GM12878 (cell line): ENCODE data around the gene SMIM14. TPM values are rescaled to one million over a fixed set of nuclear protein-coding genes. Genes with fewer than 3 reads are reported as not detected.

ENCODE experiments used
- ATAC-seq: fragments of 200-7000 bp; cut with Tn5 transposase; 3 replicates; pipeline ENCODE4 v1.9.1; 2020; ENCODE audit warnings: mild to moderate bottlenecking, moderate library complexity
- BruUV-seq: library from RNA; stranded (reverse); fragments of 400-500 nt; replicated peaks from 2 replicates; lab custom pipeline; 2021; lab: Mats Ljungman, UMichigan
- CTCF ChIA-PET: fragments of 300-600 bp; sonication (Branson Sonifier 250); formaldehyde crosslinking; extraction: SDS; loops from one replicate; lab custom pipeline; 2021; ENCODE audit warnings: inconsistent platforms; lab: Yijun Ruan, JAX
- POLR2A ChIA-PET: fragments of 350-600 bp; formaldehyde crosslinking; extraction: SDS; loops from one replicate; lab custom pipeline; 2021; ENCODE audit warnings: inconsistent platforms; lab: Charles Lee
- RAD21 ChIA-PET: fragments of 300-600 bp; sonication (Branson Sonifier 250); formaldehyde crosslinking; loops from one replicate; lab custom pipeline; 2023; ENCODE audit warnings: antibody characterized with exemption; ENCODE audit not compliant: unreplicated experiment; lab: Charles Lee
- SMC1A ChIA-PET: fragments of 300-600 bp; sonication (Branson Sonifier 250); formaldehyde crosslinking; loops from one replicate; lab custom pipeline; 2023; ENCODE audit not compliant: unreplicated experiment, uncharacterized antibody; lab: Charles Lee
- DNase-seq: peaks from one replicate; pipeline ENCODE4 v3.0.0-alpha.2; 2011; ENCODE audit warnings: low read depth, low spot score
- FAIRE-seq: peaks from 3 replicates; lab custom pipeline; 2011; peaks lifted over from hg19 to GRCh38; lab: Jason Lieb, UNC
- H2AFZ ChIP-seq: 2 replicates; pipeline ENCODE4 v1.6.0; 2011; ENCODE audit warnings: low read depth, low read length, control low read depth; ENCODE audit not compliant: control insufficient read depth
- H3K27ac ChIP-seq: 2 replicates; pipeline ENCODE4 v1.5.1; 2011; ENCODE audit warnings: control low read depth; ENCODE audit not compliant: control insufficient read depth, insufficient read depth
- H3K27me3 ChIP-seq, 2 experiments: replicated peaks in 1 of 2; 2 replicates each; pipeline versions ENCODE4 v1.6.0 to v1.6.1; 2011; ENCODE audit warnings: low read length in 1 of 2; ENCODE audit not compliant: control insufficient read depth in 2 of 2, insufficient read depth in 2 of 2
- H3K36me3 ChIP-seq, 2 experiments: 2 replicates each; pipeline ENCODE4 v1.5.1; 2011; ENCODE audit warnings: low read length in 1 of 2; ENCODE audit not compliant: control insufficient read depth in 2 of 2, insufficient read depth in 2 of 2
- H3K4me1 ChIP-seq: 2 replicates; pipeline ENCODE4 v1.6.1; 2011; ENCODE audit warnings: mild to moderate bottlenecking, low read length, moderate library complexity, mixed read lengths; ENCODE audit not compliant: control insufficient read depth, insufficient read depth
- H3K4me2 ChIP-seq: 2 replicates; pipeline ENCODE4 v1.6.0; 2011; ENCODE audit warnings: control low read depth; ENCODE audit not compliant: control insufficient read depth, insufficient read depth
- H3K4me3 ChIP-seq: fragments of 200-600 bp; sonication (generic); 2 replicates; pipeline ENCODE4 v1.5.1; 2016
- H3K79me2 ChIP-seq: 2 replicates; pipeline ENCODE4 v1.6.0; 2011; ENCODE audit warnings: low read length; ENCODE audit not compliant: control insufficient read depth, insufficient read depth
- H3K9ac ChIP-seq: 2 replicates; pipeline ENCODE4 v1.8.0; 2011; ENCODE audit warnings: low read length, control low read depth, mixed read lengths; ENCODE audit not compliant: control insufficient read depth, insufficient read depth
- H3K9me3 ChIP-seq: replicated peaks from 3 replicates; pipeline ENCODE4 v1.5.1; 2011; ENCODE audit warnings: mild to moderate bottlenecking, low read length; ENCODE audit not compliant: control insufficient read depth, insufficient read depth
- H4K20me1 ChIP-seq: 2 replicates; pipeline ENCODE4 v1.6.0; 2011; ENCODE audit not compliant: control insufficient read depth, insufficient read depth
- BHLHE40 ChIP-seq, 2 experiments: fragments of 450-650 bp in 1 of 2; IDR thresholded peaks; 2 replicates each; pipeline ENCODE4 v1.6.1; 2011 to 2017; ENCODE audit warnings: low read depth in 2 of 2, borderline replicate concordance in 1 of 2, improper control_type of control experiment in 1 of 2, low read length in 1 of 2, mild to moderate bottlenecking in 1 of 2
- CEBPZ ChIP-seq: fragments of 150-350 bp; IDR thresholded peaks from 2 replicates; pipeline ENCODE4 v1.6.1; 2016; ENCODE audit warnings: low read depth, low read length
- CUX1 ChIP-seq: IDR thresholded peaks from 2 replicates; pipeline ENCODE4 v1.6.1; 2012; ENCODE audit warnings: improper control_type of control experiment, low read depth, low read length; ENCODE audit not compliant: insufficient replicate concordance
- IKZF1 ChIP-seq: fragments of 450-650 bp; conservative IDR thresholded peaks from 2 replicates; pipeline ENCODE4 v1.6.1; 2017; ENCODE audit warnings: antibody characterized with exemption, mild to moderate bottlenecking
- KAT2A ChIP-seq: conservative IDR thresholded peaks from 2 replicates; pipeline ENCODE4 v1.6.1; 2011; ENCODE audit warnings: low read depth, low read length; ENCODE audit not compliant: control insufficient read depth
- PAX5 ChIP-seq: IDR thresholded peaks from 2 replicates; pipeline ENCODE4 v1.6.1; 2011; ENCODE audit warnings: low read depth, low read length, borderline replicate concordance
- RFX5 ChIP-seq: IDR thresholded peaks from 2 replicates; pipeline ENCODE4 v1.6.1; 2011; ENCODE audit warnings: low read depth, low read length, improper control_type of control experiment
- SKIL ChIP-seq: fragments of 450-650 bp; IDR thresholded peaks from 2 replicates; pipeline ENCODE4 v1.6.1; 2017; ENCODE audit warnings: mild to moderate bottlenecking, low read depth, inconsistent platforms; ENCODE audit not compliant: poor library complexity, severe bottlenecking
- SMAD5 ChIP-seq: IDR thresholded peaks from 2 replicates; pipeline ENCODE4 v1.6.1; 2016; ENCODE audit warnings: antibody characterized with exemption, low read depth
- SRF ChIP-seq, 2 experiments: IDR thresholded peaks; 2 replicates each; pipeline ENCODE4 v1.6.1; 2011; ENCODE audit warnings: low read depth in 2 of 2, low read length in 2 of 2, mild to moderate bottlenecking in 1 of 2, moderate library complexity in 1 of 2
- STAT3 ChIP-seq: IDR thresholded peaks from 2 replicates; pipeline ENCODE4 v1.6.1; 2011; ENCODE audit warnings: low read depth, low read length, improper control_type of control experiment
- TARDBP ChIP-seq: IDR thresholded peaks from 2 replicates; pipeline ENCODE4 v1.6.1; 2016; ENCODE audit warnings: borderline replicate concordance
- ZNF274 ChIP-seq: IDR thresholded peaks from one replicate; pipeline ENCODE4 v1.8.0; 2011; ENCODE audit not compliant: insufficient read length, insufficient read depth
- ZSCAN29 ChIP-seq: fragments of 450-650 bp; IDR thresholded peaks from 2 replicates; pipeline ENCODE4 v1.6.1; 2017; ENCODE audit warnings: mild to moderate bottlenecking, moderate library complexity
- WGBS: methylation state at CpG from one replicate; pipeline ENCODE4 v1.1.6; 2016; ENCODE audit warnings: low lambda C conversion rate; ENCODE audit not compliant: insufficient replicate concordance, insufficient coverage; ENCODE audit errors: missing lambda C conversion rate; 5-methylcytosine and 5-hydroxymethylcytosine counted together
- in situ Hi-C: fragments of 300-500 bp; cut with MboI; formaldehyde crosslinking; loops from 9 replicates; pipeline ENCODE4 v1.14.3; 2018; ENCODE audit warnings: mixed read lengths
- intact Hi-C: fragments of 100-400 bp; cut with micrococcal nuclease; formaldehyde crosslinking; loops from one replicate; pipeline ENCODE4 v1.14.2; 2022; ENCODE audit not compliant: unreplicated experiment
- polyA plus RNA-seq, 11 experiments: library from polyadenylated mRNA; depleted of rRNA in 4 of 11; unstranded in 6 of 11; stranded (reverse) in 5 of 11; fragments of >200 nt; fragmentation: Nextera tagmentation in 4 of 11; fragmentation: Illumina TruSeq in 1 of 11; extraction: Ambion mirVana in 4 of 11; extraction: Trizol in 1 of 11; gene quantifications; 1 replicate in 1 of 11; 2 replicates in 10 of 11; pipeline versions ENCODE4 v1.2.1 to v1.2.3, GENCODE V29; 2011 to 2016; ENCODE audit warnings: inconsistent platforms in 2 of 11, missing spikeins in 2 of 11, low read depth in 1 of 11
- total RNA-seq, 4 experiments: library from RNA; depleted of rRNA in 3 of 4; stranded (reverse); fragments of >200 nt in 3 of 4; fragmentation: Illumina TruSeq in 1 of 4; extraction: Trizol in 1 of 4; gene quantifications; 2 replicates each; pipeline versions ENCODE4 v1.2.1 to v1.2.3, GENCODE V29; 2013 to 2021

SMIM14 gene
- total and polyA plus RNA-seq, 10 of the 15 experiments (the other 5 are each of a cell fraction or from before 2014, with no cell fraction given) = 125 to 671 (median 188) TPM

- no peak overlapping the region for H2AFZ ChIP-seq
- TSS peak; percentile 26 for BruUV-seq
- H3K4me2 ChIP-seq = peak overlapping the region; percentile 3; the same call in 1 of the 2 replicates
- CTCF ChIA-PET = interaction anchor here (0.5 kb wide), 1 partner anchor 241 kb away, joined by 3 read pairs; no protein-coding TSS in a partner anchor
- H3K27ac ChIP-seq = no peak overlapping the region
- SMC1A ChIA-PET = interaction anchor here (0.6 to 1.4 kb wide), 4 partner anchors 13 to 32 kb away, joined by 3 to 4 read pairs (median 4); no protein-coding TSS in a partner anchor
- ATAC-seq (no peak), DNase-seq (no peak), FAIRE-seq (no peak)
- peaks cover 10% of the 10 kb centered on the region for H3K9me3 ChIP-seq
- H3K4me3 ChIP-seq = 0 out of 2 replicates have a peak overlapping the region, but pooled peaks have one; percentile 95
- intact Hi-C loops (loop anchor here (5.0 kb wide), 1 partner anchor 448 kb away; the partner anchor contains the start of gene PDS5A), in situ Hi-C loops (no loop called here)
- POLR2A ChIA-PET = interaction anchor here (0.5 to 0.6 kb wide), 2 partner anchors 25 to 102 kb away, joined by 4 read pairs; no protein-coding TSS in a partner anchor
- peaks cover 3% of the 10 kb centered on the region for H3K4me1 ChIP-seq
- H3K9ac ChIP-seq = no peak overlapping the region
- no peaks in the 10 kb centered on the region for H3K27me3 ChIP-seq
- WGBS = 96% methylated on average over 2 of the region's 2 CpGs
- no peaks in the 10 kb centered on the region for H4K20me1 ChIP-seq
- RAD21 ChIA-PET = no interaction called here
- no peaks in the 10 kb centered on the region for H3K36me3 ChIP-seq
- peaks cover 33% of the 10 kb centered on the region for H3K79me2 ChIP-seq
- TF ChIP-seq CEBPZ = no peak
- TF ChIP-seq KAT2A = no peak
- no peak for TF ChIP-seq PAX5
- TF ChIP-seq TARDBP = no peak
- no peak for TF ChIP-seq BHLHE40 (IDR thresholded peaks at IDR 0.05; ENCODE audit: borderline replicate concordance in 1 of 2, low read depth in 2 of 2, low read length in 1 of 2)
- no peak for TF ChIP-seq ZNF274
- no peak for TF ChIP-seq ZSCAN29
- no peak for TF ChIP-seq RFX5
- TF ChIP-seq SRF (IDR thresholded peaks at IDR 0.05; ENCODE audit: low read depth in 2 of 2, low read length in 2 of 2) = no peak
- TF ChIP-seq STAT3 = no peak
- no peak for TF ChIP-seq SKIL
- no peak for TF ChIP-seq IKZF1
- no peak for TF ChIP-seq CUX1
- TF ChIP-seq SMAD5 = no peak
Measured at GRCh38 chr4:39529534-39529933, 109.1 kb downstream of the SMIM14 start.
